B cell (primary cell): ENCODE measurements around the gene CEP63. TPM values are rescaled to one million over a fixed set of nuclear protein-coding genes. Genes with fewer than 3 reads are reported as not detected.

ENCODE experiments used
- ATAC-seq: fragments of 200-7000 bp; cut with Tn5 transposase; one replicate; pipeline ENCODE4 v1.10.0; 2021; ENCODE audit warnings: low read depth, mild to moderate bottlenecking, moderate number of reproducible peaks, moderate library complexity
- CTCF ChIA-PET: fragments of 350-600 bp; sonication (Branson Sonifier 250); formaldehyde crosslinking; loops from one replicate; lab custom pipeline; 2021; ENCODE audit warnings: antibody characterized with exemption, inconsistent platforms; lab: Charles Lee
- POLR2A ChIA-PET: fragments of 350-600 bp; sonication (Branson Sonifier 250); formaldehyde crosslinking; loops from one replicate; lab custom pipeline; 2021; ENCODE audit warnings: antibody characterized with exemption; lab: Charles Lee
- DNase-seq: peaks from one replicate; pipeline ENCODE4 v3.0.0; 2013
- H2AFZ ChIP-seq: 2 replicates; pipeline ENCODE4 v1.6.1; 2012; ENCODE audit warnings: mild to moderate bottlenecking, low read depth, low read length; ENCODE audit not compliant: insufficient read depth, poor library complexity, severe bottlenecking
- H3K27ac ChIP-seq, 2 donors: 1 replicate in 1 of 2; 2 replicates in 1 of 2; pipeline ENCODE4 v1.5.1; 2012 to 2013; ENCODE audit warnings: low read length in 2 of 2, mild to moderate bottlenecking in 2 of 2, moderate library complexity in 1 of 2
- H3K27me3 ChIP-seq, 4 experiments: fragments of 200-600 bp in 1 of 4; sonication (generic) in 1 of 4; replicated peaks in 1 of 4; 1 replicate in 2 of 4; 2 replicates in 2 of 4; pipeline versions ENCODE4 v1.6.1 to v1.7.0; 2013 to 2016; ENCODE audit warnings: low read length in 3 of 4, mild to moderate bottlenecking in 2 of 4, mixed read lengths in 1 of 4, moderate library complexity in 1 of 4; ENCODE audit not compliant: insufficient read depth in 4 of 4, control insufficient read depth in 3 of 4; ENCODE audit errors: control extremely low read depth in 1 of 4
- H3K36me3 ChIP-seq, 2 experiments: replicated peaks in 1 of 2; 1 replicate in 1 of 2; 2 replicates in 1 of 2; pipeline versions ENCODE4 v1.6.1 to v1.7.1; 2013; ENCODE audit warnings: low read length in 1 of 2; ENCODE audit not compliant: insufficient read depth in 2 of 2, control insufficient read depth in 1 of 2; ENCODE audit errors: control extremely low read depth in 1 of 2, extremely low read depth in 1 of 2
- H3K4me1 ChIP-seq, 2 donors: fragments of 200-600 bp in 1 of 2; sonication (generic) in 1 of 2; 1 replicate in 1 of 2; 2 replicates in 1 of 2; pipeline versions ENCODE4 v1.5.1 to v1.6.1; 2013 to 2017; ENCODE audit warnings: low read length in 2 of 2; ENCODE audit not compliant: control insufficient read depth in 2 of 2, insufficient read depth in 2 of 2
- H3K4me2 ChIP-seq: replicated peaks from 2 replicates; pipeline ENCODE3; 2012; ENCODE audit warnings: mild to moderate bottlenecking, low read depth, low read length; ENCODE audit not compliant: poor library complexity, severe bottlenecking
- H3K4me3 ChIP-seq, 5 experiments: fragments of 200-600 bp in 1 of 5; sonication (generic) in 1 of 5; 1 replicate in 3 of 5; 2 replicates in 2 of 5; pipeline versions ENCODE4 v1.5.1 to v1.7.0; 2011 to 2016; ENCODE audit warnings: low read length in 4 of 5, mild to moderate bottlenecking in 4 of 5, low read depth in 2 of 5, control low read depth in 1 of 5, moderate library complexity in 1 of 5; ENCODE audit not compliant: insufficient read depth in 1 of 5; ENCODE audit errors: control extremely low read depth in 1 of 5, extremely low read depth in 1 of 5
- H3K79me2 ChIP-seq: fragments of 200-600 bp; sonication (generic); one replicate; pipeline ENCODE4 v1.6.0; 2016; ENCODE audit warnings: low read length; ENCODE audit not compliant: control insufficient read depth, insufficient read depth
- H3K9ac ChIP-seq: fragments of 200-600 bp; sonication (generic); 2 replicates; pipeline ENCODE4 v1.6.1; 2017; ENCODE audit warnings: mild to moderate bottlenecking, low read length, moderate library complexity
- H3K9me3 ChIP-seq, 3 donors: one replicate each; pipeline versions ENCODE4 v1.6.1 to v1.7.1; 2013; ENCODE audit warnings: low read length in 2 of 3; ENCODE audit not compliant: control insufficient read depth in 2 of 3, insufficient read depth in 1 of 3; ENCODE audit errors: control extremely low read depth in 1 of 3
- H4K20me1 ChIP-seq: 2 replicates; pipeline ENCODE4 v1.6.0; 2012; ENCODE audit warnings: mild to moderate bottlenecking, low read length; ENCODE audit not compliant: insufficient read depth, control insufficient read depth, poor library complexity, severe bottlenecking
- H3K27ac Mint-ChIP-seq: one replicate; pipeline ENCODE4 v1.8.0; 2021; ENCODE audit warnings: mixed read lengths
- H3K27me3 Mint-ChIP-seq: one replicate; pipeline ENCODE4 v1.8.0; 2021; ENCODE audit warnings: mixed read lengths
- H3K4me1 Mint-ChIP-seq: one replicate; pipeline ENCODE4 v1.8.0; 2021; ENCODE audit warnings: mixed read lengths
- H3K4me3 Mint-ChIP-seq: one replicate; pipeline ENCODE4 v1.8.0; 2021; ENCODE audit warnings: mixed read lengths
- H3K9me3 Mint-ChIP-seq: one replicate; pipeline ENCODE4 v1.8.0; 2022; ENCODE audit warnings: mixed read lengths; ENCODE audit not compliant: insufficient read depth
- EZH2 ChIP-seq: IDR thresholded peaks from 2 replicates; pipeline ENCODE4 v1.6.1; 2012; ENCODE audit warnings: borderline replicate concordance, low read depth, mild to moderate bottlenecking, moderate library complexity, low read length; ENCODE audit not compliant: insufficient read depth, poor library complexity, severe bottlenecking
- WGBS: methylation state at CpG from one replicate; pipeline ENCODE4 v1.1.5; 2013; ENCODE audit warnings: missing lambda C conversion rate; ENCODE audit not compliant: insufficient coverage; 5-methylcytosine and 5-hydroxymethylcytosine counted together
- intact Hi-C: fragments of 100-400 bp; cut with micrococcal nuclease; formaldehyde crosslinking; loops from one replicate; pipeline ENCODE4 v1.10.0; 2022
- polyA plus RNA-seq: library from polyadenylated mRNA; depleted of rRNA; stranded (reverse); fragments of >200 nt; gene quantifications from 2 replicates; pipeline ENCODE4 v1.2.3, GENCODE V29; 2012
- total RNA-seq, 2 donors: library from RNA; stranded (reverse); fragments of 120-200 nt in 1 of 2; gene quantifications; 1 replicate in 1 of 2; 2 replicates in 1 of 2; pipeline versions ENCODE4 v1.2.3 to v1.2.4, GENCODE V29; 2013 to 2022
- TF ChIP-seq, protein P1 (sequence below): fragments of 200-600 bp; IDR thresholded peaks from one replicate; pipeline ENCODE4 v1.8.0; 2022; ENCODE audit warnings: antibody characterized with exemption, mild to moderate bottlenecking

Gene CEP63
- total and polyA plus RNA-seq, 2 donors (not counting 1 experiment from before 2014, with no cell fraction given) = 9.6 to 35.6 TPM

GRCh38 chr3:134458406-134458945 lies 27.4 kb upstream of the CEP63 start:
- Histone ChIP-seq H3K27ac (no peak overlapping the region), H3K9me3 (no peaks in the 10 kb centered on the region), H3K79me2 (no peaks in the 10 kb centered on the region), H3K27me3 (peaks cover 0 to 11% (median 1%) of the 10 kb centered on the region in 4 experiments), H3K4me1 (no peaks in the 10 kb centered on the region), H3K9ac (no peak overlapping the region), H4K20me1 (no peaks in the 10 kb centered on the region), H2AFZ (no peak overlapping the region), H3K36me3 (no peaks in the 10 kb centered on the region), H3K4me3 (no peak overlapping the region), H3K4me2 (no peak overlapping the region)
- H3K27ac Mint-ChIP-seq = no peak overlapping the region
- intact Hi-C loops = no loop called here
- no peak for DNase-seq
- H3K27me3 Mint-ChIP-seq = peaks cover 35% of the 10 kb centered on the region
- no peaks in the 10 kb centered on the region for H3K4me1 Mint-ChIP-seq
- TF ChIP-seq EZH2 = no peak
- TF ChIP-seq, protein P1, sequence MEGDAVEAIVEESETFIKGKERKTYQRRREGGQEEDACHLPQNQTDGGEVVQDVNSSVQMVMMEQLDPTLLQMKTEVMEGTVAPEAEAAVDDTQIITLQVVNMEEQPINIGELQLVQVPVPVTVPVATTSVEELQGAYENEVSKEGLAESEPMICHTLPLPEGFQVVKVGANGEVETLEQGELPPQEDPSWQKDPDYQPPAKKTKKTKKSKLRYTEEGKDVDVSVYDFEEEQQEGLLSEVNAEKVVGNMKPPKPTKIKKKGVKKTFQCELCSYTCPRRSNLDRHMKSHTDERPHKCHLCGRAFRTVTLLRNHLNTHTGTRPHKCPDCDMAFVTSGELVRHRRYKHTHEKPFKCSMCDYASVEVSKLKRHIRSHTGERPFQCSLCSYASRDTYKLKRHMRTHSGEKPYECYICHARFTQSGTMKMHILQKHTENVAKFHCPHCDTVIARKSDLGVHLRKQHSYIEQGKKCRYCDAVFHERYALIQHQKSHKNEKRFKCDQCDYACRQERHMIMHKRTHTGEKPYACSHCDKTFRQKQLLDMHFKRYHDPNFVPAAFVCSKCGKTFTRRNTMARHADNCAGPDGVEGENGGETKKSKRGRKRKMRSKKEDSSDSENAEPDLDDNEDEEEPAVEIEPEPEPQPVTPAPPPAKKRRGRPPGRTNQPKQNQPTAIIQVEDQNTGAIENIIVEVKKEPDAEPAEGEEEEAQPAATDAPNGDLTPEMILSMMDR = no peak
- ATAC-seq = no peak
- H3K4me3 Mint-ChIP-seq = no peak overlapping the region
- ChIA-PET POLR2A (no interaction called here), CTCF (no interaction called here)
- H3K9me3 Mint-ChIP-seq = no peaks in the 10 kb centered on the region
- WGBS = 91% methylated on average over 8 of the region's 10 CpGs

- Histone ChIP-seq H3K4me2 (no peak overlapping the region), H3K9me3 (no peaks in the 10 kb centered on the region), H3K27ac (no peak overlapping the region), H4K20me1 (no peaks in the 10 kb centered on the region), H2AFZ (no peak overlapping the region), H3K79me2 (no peaks in the 10 kb centered on the region), H3K27me3 (peaks cover 0 to 5% (median 1%) of the 10 kb centered on the region in 4 experiments), H3K4me3 (no peak overlapping the region), H3K4me1 (no peaks in the 10 kb centered on the region), H3K9ac (no peak overlapping the region), H3K36me3 (no peaks in the 10 kb centered on the region)
- DNase-seq = no peak
- intact Hi-C loops = no loop called here
- Mint-ChIP-seq H3K4me1 (no peaks in the 10 kb centered on the region), H3K4me3 (no peak overlapping the region), H3K27me3 (peaks cover 35% of the 10 kb centered on the region), H3K9me3 (no peaks in the 10 kb centered on the region), H3K27ac (no peak overlapping the region)
- 80% methylated on average over 1 of the region's 4 CpGs for WGBS
- no peak for ATAC-seq
- ChIA-PET POLR2A (no interaction called here), CTCF (interaction anchor here (0.7 to 1.2 kb wide), 3 partner anchors 14 to 259 kb away, joined by 3 to 4 read pairs (median 3); no protein-coding TSS in a partner anchor)
- TF ChIP-seq, protein P1 = no peak
- no peak for TF ChIP-seq EZH2
Measured at GRCh38 chr3:134459562-134459961, 26.3 kb upstream of the CEP63 start.
